NCI-H748 (cell line): ENCODE data around the gene IGIP.

Source experiments
- DNase-seq: peaks from one replicate; lab custom pipeline; 2025; ENCODE audit not compliant: unreplicated experiment; lab: John Stamatoyannopoulos, UW

The IGIP gene

DNA sequence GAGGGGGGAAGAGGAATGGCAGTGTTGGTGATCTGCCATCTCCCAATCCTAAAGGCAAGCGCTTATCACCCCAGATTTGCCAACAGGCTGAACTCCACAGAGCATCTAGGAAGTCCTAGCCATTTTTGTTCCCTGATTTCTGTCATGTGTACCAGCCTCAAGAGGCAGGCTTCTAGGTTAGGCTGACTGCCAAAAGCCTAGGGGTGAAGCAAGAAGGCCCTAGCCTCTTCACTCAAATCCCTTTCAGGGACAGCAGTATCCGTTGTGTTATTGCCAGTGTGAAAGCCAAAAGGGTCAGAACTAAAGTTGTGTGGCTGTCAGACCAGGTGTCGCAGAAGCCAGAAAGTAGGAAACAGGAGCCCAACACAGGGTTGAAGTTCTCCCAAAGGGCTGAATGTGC is 14.7 kb downstream of the IGIP start:
- no peak for DNase-seq

DNA sequence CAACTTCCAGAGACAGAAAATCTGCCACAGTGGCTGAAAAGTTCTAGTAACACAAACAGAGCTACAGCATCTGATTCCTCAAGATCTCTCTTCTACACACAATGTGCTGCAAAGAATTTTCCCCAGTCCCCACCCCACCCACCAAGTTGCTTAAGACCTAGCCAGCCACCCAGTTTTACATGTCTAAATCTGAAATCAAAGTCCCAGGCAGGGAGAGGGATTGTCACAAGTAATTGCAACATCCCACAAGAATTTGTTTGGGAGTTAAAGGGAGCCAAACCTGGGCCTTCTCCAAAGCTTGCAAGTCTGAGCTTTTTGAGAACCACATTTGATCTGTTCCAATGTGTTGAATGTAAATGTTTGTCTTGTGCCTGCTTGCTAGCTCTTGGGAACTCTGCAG is 15.5 kb downstream of the IGIP start:
- DNase-seq: no peak

DNA sequence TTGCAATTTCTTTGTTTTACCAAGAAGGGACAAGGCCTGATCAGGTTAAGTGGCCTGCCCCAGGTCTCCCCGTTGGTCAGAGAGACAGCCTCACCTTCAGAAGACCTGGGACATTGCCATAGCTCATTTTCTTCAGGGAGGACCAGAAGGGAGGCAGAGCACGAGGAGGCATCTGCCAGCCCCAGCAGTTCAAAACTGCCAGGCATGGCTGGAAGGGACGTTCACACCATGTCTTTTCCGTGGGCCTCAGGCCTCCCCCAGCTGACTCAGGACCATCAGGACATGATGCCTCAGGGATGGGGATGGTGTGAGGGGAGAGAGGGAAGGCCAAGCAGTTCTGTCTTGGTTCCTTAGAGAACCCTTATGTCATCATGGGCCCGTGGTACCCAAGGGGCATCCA is 16.5 kb downstream of the IGIP start:
- no peak for DNase-seq

GRCh38 chr5:140142856-140143255 is 17.1 kb downstream of the IGIP start:
- DNase-seq: no peak

DNA sequence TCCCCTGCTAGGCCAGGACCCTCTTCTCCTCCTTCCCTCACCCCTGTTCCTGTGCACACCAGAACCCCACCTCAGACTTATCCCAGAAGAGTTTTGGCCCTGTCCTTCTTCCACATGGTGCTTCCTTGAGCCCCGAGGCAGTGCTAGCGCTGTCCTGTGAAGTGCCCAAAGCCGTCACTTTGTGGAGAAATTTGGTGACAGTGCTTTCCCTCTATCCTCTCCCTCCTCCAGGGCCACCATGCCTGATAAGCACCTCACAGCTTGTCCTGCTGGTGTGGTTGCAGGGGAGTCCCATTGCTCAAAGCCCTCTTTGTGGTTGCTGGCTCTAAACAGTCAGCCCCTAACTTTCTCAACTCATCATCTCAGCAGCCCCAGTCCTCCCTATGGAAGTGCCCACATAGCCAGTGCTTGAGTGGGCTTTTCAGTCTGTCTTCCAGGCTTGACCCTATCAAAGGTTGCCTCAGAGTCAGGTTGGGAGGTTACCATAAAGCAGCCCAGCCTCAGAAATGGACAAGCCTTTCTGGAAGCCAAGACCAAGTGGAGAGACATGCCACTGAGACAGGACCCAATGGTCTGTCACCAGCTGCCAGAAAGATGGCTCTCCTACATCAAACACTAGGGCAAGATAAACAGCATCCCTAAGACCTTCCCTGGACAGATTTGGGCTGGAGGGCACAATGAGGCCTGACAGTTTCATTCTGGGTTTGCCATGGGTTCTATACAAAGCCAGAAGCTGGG is 18.0 kb downstream of the IGIP start:
- no peak for DNase-seq

DNA sequence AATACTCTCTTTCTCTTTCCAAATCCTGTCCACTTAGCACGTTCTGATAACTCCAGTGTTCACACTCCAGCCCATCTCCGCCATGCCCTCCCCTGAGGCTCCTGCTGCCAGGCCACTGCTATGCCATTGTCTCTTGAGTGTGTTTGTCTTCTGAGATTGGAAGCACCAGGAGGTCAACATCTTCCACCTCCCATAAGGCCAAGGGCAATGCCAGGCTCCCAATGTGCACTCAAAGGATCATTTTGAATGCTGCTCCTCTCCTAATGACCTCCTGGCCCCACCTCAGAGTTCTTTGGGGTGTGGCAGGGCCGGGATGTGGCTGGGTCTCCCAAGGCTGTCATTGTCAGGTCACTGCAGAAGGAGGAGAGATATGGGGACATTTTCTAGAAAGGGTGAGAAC is 19.5 kb downstream of the IGIP start:
- DNase-seq: peak; percentile 12

- peak; percentile 53 for DNase-seq
Observed at GRCh38 chr5:140145818-140146522, 20.2 kb downstream of the IGIP start.

DNA sequence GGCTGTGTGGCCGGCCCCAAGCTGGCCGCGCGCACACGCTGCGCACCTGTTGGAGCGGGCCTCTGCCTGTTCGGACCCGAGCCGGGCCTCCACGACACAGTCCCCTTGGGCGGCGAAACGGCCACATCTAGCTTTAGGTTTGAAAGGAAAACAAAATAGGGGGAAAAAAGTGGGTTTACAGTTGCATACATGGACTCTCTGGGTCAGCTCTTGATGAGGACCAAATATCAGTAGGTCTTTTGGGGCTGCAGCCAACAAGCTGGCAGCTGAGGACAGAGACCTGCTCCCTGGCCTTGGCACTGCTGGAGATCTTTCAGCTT is 20.7 kb downstream of the IGIP start:
- no peak for DNase-seq

DNA sequence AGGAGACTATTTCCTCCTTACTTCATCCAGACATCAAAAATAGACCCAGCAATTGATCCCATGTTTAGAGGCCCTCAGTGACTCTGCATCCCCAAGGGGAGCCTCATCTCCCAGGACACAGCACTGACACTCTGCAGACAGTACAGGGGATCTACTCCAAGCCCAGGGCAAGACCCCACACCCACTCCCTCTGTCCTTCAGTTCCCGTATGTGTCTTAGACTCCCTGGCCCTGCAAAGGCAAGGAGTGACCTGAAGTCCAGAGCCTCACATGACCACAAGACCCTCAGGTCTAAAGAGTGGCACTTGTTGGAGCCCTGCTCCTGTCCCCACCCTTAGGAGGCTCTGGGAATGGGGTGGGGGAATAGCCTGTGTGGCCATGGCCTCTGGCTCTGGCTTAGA is 21.7 kb downstream of the IGIP start:
- DNase-seq: no peak

GRCh38 chr5:140148508-140148907 is 22.8 kb downstream of the IGIP start:
- DNase-seq: peak; percentile 26

- DNase-seq: no peak
Observed at GRCh38 chr5:140150201-140150600, 24.5 kb downstream of the IGIP start.

DNA sequence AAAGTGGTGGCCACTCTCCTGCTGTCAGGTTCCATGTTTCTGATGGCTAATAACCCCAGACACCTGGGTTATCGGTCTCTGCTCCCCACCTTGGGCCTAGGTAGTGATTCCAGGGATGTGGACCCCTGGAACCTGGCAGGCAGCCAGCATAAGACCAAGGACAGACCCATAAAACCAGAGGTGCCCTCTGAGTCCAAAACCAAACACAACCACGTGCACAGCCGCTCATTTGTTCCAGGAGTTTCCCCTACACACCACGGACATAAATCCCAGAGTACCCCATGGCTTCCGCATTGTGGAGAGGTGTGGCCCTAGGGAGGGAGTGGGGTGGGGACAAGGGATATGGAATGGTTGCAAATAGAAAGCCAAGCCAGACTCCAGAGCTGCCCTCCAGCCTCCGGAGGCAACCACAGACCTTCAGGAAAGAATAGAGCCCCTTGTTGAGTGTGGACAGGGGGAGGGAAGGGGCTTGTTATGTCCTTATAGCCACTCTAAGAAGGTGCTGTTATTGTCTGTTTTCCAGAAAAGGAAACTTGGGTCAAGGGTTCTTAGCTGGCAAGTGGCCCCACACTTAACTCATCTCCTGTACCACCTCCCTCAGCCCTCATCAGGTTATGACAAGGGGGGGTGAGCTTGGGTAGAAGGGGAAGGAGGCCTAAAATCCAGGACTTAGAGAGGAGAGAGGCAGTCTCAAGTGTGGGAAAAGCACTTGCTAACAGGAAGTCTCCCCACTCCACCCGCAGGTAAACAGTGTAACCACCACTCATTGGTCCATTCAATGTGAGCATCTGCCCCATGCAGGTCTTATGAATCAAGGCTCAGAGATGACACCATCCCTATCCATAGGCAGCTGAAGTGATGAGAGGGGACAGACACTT is 25.6 kb downstream of the IGIP start:
- peak; percentile 38 for DNase-seq

- DNase-seq: no peak
Observed at GRCh38 chr5:140152022-140152999, 26.6 kb downstream of the IGIP start.

- DNase-seq: no peak
Observed at GRCh38 chr5:140153255-140153654, 27.5 kb downstream of the IGIP start.

DNA sequence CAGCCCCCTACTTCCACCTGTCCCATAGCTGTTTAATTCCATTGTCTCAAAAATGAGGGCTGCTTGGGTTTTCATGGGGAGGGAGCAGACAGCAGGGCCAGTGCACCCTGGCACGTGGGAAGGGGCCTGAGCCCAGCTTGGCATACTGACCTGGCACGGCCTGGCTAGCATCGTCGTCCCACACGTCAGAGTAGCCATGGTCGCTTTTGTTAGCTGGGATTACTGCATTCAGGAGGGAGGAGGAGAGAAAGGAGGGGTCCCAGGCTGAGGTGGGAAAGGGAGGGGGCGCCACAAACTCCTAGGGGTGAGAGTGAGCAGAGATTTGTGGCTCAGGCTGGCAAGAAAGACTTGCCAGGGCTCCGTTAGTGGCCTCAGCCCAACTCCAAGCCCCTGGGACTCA is 28.2 kb downstream of the IGIP start:
- DNase-seq: no peak

- DNase-seq: peak; percentile 15
Observed at GRCh38 chr5:140154710-140155381, 29.1 kb downstream of the IGIP start.

DNA sequence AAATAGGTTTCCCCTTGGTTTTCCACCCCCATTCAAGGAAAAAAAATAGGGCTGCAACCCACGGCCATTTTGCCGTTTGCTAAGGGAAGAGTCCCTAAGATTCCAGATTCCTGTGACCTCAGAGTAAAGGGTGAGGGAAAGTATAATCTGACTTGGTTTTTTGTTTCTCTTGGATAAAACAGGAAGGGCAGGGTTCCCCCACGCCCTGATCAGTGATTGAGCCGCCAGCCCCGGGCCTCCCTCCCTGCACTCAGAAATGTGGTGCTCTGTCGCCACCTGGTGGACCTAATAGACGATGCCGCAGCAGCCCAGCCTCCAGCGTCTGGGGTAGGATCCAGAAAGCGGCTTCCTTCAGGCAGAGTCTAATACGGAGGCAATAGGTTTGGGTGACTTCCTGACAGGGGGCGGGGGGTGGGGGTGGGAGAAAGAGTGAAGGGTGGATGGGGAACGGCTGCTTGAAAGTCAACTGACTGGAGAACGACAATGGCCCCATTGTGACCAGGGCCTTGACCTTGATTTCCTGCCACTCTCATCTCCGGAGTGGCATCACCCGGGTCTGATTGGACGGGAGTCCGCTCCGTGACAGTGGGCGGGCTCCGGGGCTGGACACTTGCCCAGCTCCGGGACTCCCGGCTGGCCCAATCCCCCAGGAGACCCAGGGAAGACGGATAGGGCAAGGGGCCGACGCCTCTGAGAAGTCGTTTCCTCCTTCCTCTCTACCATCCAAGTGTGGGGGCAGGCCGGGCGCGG is 31.5 kb downstream of the IGIP start:
- DNase-seq: peak; percentile 80

DNA sequence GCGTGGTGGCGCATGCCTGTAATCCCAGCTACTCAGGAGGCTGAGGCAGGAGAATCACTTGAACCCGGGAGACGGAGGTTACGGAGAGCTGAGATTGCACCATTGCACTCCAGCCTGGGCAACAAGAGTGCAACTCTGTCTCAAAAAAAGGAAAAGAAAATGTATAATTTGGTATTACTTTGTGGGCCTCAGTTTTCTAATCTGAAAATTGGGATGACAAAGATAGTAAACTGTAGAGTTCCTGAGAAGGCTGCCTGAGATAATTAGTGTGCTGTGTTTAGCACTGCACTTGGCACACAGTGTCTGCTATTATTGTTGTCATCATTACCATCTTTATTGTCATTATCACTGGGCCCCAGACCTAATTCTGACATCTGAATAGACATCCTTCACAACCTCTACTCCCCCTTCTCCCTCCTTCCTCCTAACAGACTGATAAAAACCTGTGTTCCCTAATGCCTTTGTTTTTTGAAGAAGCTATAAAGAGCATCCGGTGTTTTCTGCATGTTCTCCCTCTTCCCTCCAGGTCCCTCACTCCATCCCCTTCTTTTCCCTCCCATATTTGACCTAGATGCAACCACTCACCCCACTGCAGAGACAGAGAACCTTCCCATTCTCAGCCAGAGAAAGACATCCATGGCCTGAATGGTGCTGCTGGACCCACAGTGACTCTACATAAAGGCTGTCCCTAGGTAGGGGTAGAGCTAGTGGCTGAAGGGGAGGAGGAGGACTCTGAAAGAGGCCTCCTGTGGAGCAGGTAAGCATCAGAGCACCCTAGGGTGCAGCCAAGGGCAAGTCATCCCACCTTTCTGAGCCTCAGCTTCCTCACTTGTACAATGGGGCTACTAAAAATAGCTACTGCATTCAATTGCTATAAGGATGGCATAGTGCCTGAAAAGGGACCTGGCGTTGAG is 33.5 kb downstream of the IGIP start:
- DNase-seq: no peak
